PC-9 (cell line): ENCODE measurements around the gene RPS26.

ENCODE experiments used
- CTCF ChIP-seq: fragments of 200-600 bp; sonication (generic); conservative IDR thresholded peaks from 2 replicates; pipeline ENCODE4 v1.6.1; 2017; ENCODE audit warnings: mixed run types, antibody characterized with exemption, mild to moderate bottlenecking, moderate library complexity
- EZH2 ChIP-seq: fragments of 200-600 bp; sonication (generic); IDR thresholded peaks from 2 replicates; pipeline ENCODE4 v1.8.0; 2017; ENCODE audit warnings: antibody characterized with exemption, low read depth

- TF ChIP-seq CTCF = no peak
- no peak for TF ChIP-seq EZH2
Observed at GRCh38 chr12:56062996-56063395, 21.3 kb downstream of the RPS26 start.
